ENCODE measurements around the gene PSMG4. TPM values are rescaled to one million over a fixed set of nuclear protein-coding genes. Genes with fewer than 3 reads are reported as not detected.

PSMG4 gene
- total RNA-seq, 1 experiment from 2014 or later = 40.0 TPM

GRCh38 chr6:3236005-3236404, 22.7 kb upstream of the PSMG4 start:
- Mint-ChIP-seq H3K4me3 (ENCODE audit: unreplicated experiment) (no peak overlapping the region), H3K36me3 (ENCODE audit: insufficient read depth, unreplicated experiment) (peaks cover 6% of the 10 kb centered on the region), H3K27me3 (ENCODE audit: insufficient read depth, unreplicated experiment) (peaks cover 34% of the 10 kb centered on the region), H3K27ac (ENCODE audit: low read depth, unreplicated experiment) (no peak overlapping the region), H3K9me3 (ENCODE audit: unreplicated experiment) (no peaks in the 10 kb centered on the region), H3K4me1 (ENCODE audit: insufficient read depth, unreplicated experiment) (peaks cover 8% of the 10 kb centered on the region)
- DNase-seq (ENCODE audit: unreplicated experiment) = no peak
- BruUV-seq (replicated peaks) = no TSS peak
- ChIA-PET POLR2A (interaction anchor here (0.7 to 1.4 kb wide), 2 partner anchors 16 to 108 kb away, joined by 3 to 4 read pairs; no protein-coding TSS in a partner anchor), CTCF (interaction anchor here (0.9 to 4.0 kb wide), 2 partner anchors 12 to 16 kb away, joined by 3 to 14 read pairs; no protein-coding TSS in a partner anchor)
- intact Hi-C loops (cut with micrococcal nuclease) = no loop called here
- no peak for TF ChIP-seq CTCF (IDR thresholded peaks at IDR 0.05; ENCODE audit: unreplicated experiment)

GRCh38 chr6:3237761-3238662, 20.7 kb upstream of the PSMG4 start:
- Mint-ChIP-seq H3K27me3 (ENCODE audit: insufficient read depth, unreplicated experiment) (peaks cover 17% of the 10 kb centered on the region), H3K4me1 (ENCODE audit: insufficient read depth, unreplicated experiment) (no peaks in the 10 kb centered on the region), H3K9me3 (ENCODE audit: unreplicated experiment) (no peaks in the 10 kb centered on the region), H3K27ac (ENCODE audit: low read depth, unreplicated experiment) (no peak overlapping the region), H3K4me3 (ENCODE audit: unreplicated experiment) (no peak overlapping the region), H3K36me3 (ENCODE audit: insufficient read depth, unreplicated experiment) (peaks cover 6% of the 10 kb centered on the region)
- ChIA-PET POLR2A (interaction anchor here (0.7 kb wide), 1 partner anchor 30 kb away, joined by 3 read pairs; no protein-coding TSS in a partner anchor), CTCF (interaction anchor here (0.7 to 4.0 kb wide), 2 partner anchors 14 to 22 kb away, joined by 3 to 14 read pairs; no protein-coding TSS in a partner anchor)
- TF ChIP-seq CTCF (IDR thresholded peaks at IDR 0.05; ENCODE audit: unreplicated experiment) = no peak
- no peak for DNase-seq (ENCODE audit: unreplicated experiment)
- intact Hi-C loops (cut with micrococcal nuclease) = no loop called here
- BruUV-seq (replicated peaks) = no TSS peak

- POLR2A ChIA-PET = interaction anchor here (0.6 kb wide), 1 partner anchor 43 kb away, joined by 3 read pairs; no protein-coding TSS in a partner anchor
Measured at GRCh38 chr6:3239110-3239830, 19.5 kb upstream of the PSMG4 start.

More at GRCh38 chr6:3239110-3239830, 19.5 kb upstream of the PSMG4 start:
- Mint-ChIP-seq H3K27ac (ENCODE audit: low read depth, unreplicated experiment) (no peak overlapping the region), H3K4me3 (ENCODE audit: unreplicated experiment) (no peak overlapping the region), H3K4me1 (ENCODE audit: insufficient read depth, unreplicated experiment) (peaks cover 4% of the 10 kb centered on the region), H3K27me3 (ENCODE audit: insufficient read depth, unreplicated experiment) (peaks cover 4% of the 10 kb centered on the region), H3K9me3 (ENCODE audit: unreplicated experiment) (peaks cover 4% of the 10 kb centered on the region), H3K36me3 (ENCODE audit: insufficient read depth, unreplicated experiment) (no peaks in the 10 kb centered on the region)
- intact Hi-C loops (cut with micrococcal nuclease) = no loop called here
- no peak for DNase-seq (ENCODE audit: unreplicated experiment)
- CTCF ChIA-PET = interaction anchor here (0.5 to 4.0 kb wide), 3 partner anchors 12 to 113 kb away, joined by 3 to 14 read pairs (median 3); no protein-coding TSS in a partner anchor
- BruUV-seq (replicated peaks) = no TSS peak
- TF ChIP-seq CTCF (IDR thresholded peaks at IDR 0.05; ENCODE audit: unreplicated experiment) = no peak
